H9 (cell line): ENCODE data around the gene QDPR. TPM values are rescaled to one million over a fixed set of nuclear protein-coding genes. Genes with fewer than 3 reads are reported as not detected.

Experiments used
- DNase-seq: peaks from one replicate; pipeline ENCODE4 v3.0.0-alpha.2; 2017
- H2AFZ ChIP-seq: one replicate; pipeline ENCODE4 v1.6.1; 2013; ENCODE audit warnings: mild to moderate bottlenecking, low read length, control low read depth, moderate library complexity
- H2AK5ac ChIP-seq: 2 replicates; pipeline ENCODE4 v1.6.1; 2013; ENCODE audit warnings: low read length, control low read depth, mixed read lengths; ENCODE audit not compliant: insufficient read length
- H2BK120ac ChIP-seq: one replicate; pipeline ENCODE4 v1.6.1; 2013; ENCODE audit warnings: low read depth, mild to moderate bottlenecking, low read length, control low read depth, inconsistent platforms; ENCODE audit not compliant: poor library complexity, severe bottlenecking
- H2BK12ac ChIP-seq: 2 replicates; pipeline ENCODE4 v1.6.1; 2013; ENCODE audit warnings: low read length, control low read depth, mixed read lengths, low read depth; ENCODE audit not compliant: insufficient read length
- H2BK15ac ChIP-seq: 2 replicates; pipeline ENCODE4 v1.6.1; 2013; ENCODE audit warnings: low read depth, low read length, control low read depth
- H2BK20ac ChIP-seq: one replicate; pipeline ENCODE4 v1.6.1; 2013; ENCODE audit warnings: low read depth, mild to moderate bottlenecking, low read length, control low read depth, inconsistent platforms; ENCODE audit not compliant: poor library complexity, severe bottlenecking
- H2BK5ac ChIP-seq: 2 replicates; pipeline ENCODE4 v1.6.1; 2013; ENCODE audit warnings: low read length, control low read depth, mixed read lengths; ENCODE audit not compliant: insufficient read length
- H3K14ac ChIP-seq: 2 replicates; pipeline ENCODE4 v1.6.1; 2013; ENCODE audit warnings: low read length, control low read depth; ENCODE audit not compliant: insufficient read depth
- H3K18ac ChIP-seq: 2 replicates; pipeline ENCODE4 v1.6.1; 2013; ENCODE audit warnings: low read depth, mild to moderate bottlenecking, mixed read lengths, low read length, control low read depth; ENCODE audit not compliant: insufficient read length
- H3K23ac ChIP-seq: 2 replicates; pipeline ENCODE4 v1.6.1; 2013; ENCODE audit warnings: low read length, control low read depth, mixed read lengths, low read depth; ENCODE audit not compliant: insufficient read length
- H3K23me2 ChIP-seq: 2 replicates; pipeline ENCODE4 v1.6.1; 2013; ENCODE audit warnings: low read depth, mild to moderate bottlenecking, mixed read lengths, low read length, control low read depth; ENCODE audit not compliant: insufficient read length, poor library complexity, severe bottlenecking
- H3K27ac ChIP-seq: 2 replicates; pipeline ENCODE4 v1.5.1; 2013; ENCODE audit warnings: low read length, control low read depth, mixed read lengths, low read depth; ENCODE audit not compliant: insufficient read length
- H3K27me3 ChIP-seq: 2 replicates; pipeline ENCODE4 v1.6.1; 2013; ENCODE audit warnings: low read length, control low read depth, inconsistent platforms; ENCODE audit not compliant: insufficient read depth
- H3K4ac ChIP-seq: 2 replicates; pipeline ENCODE4 v1.6.1; 2013; ENCODE audit warnings: low read depth, mild to moderate bottlenecking, control low read depth, inconsistent platforms, low read length, moderate library complexity
- H3K4me1 ChIP-seq: 2 replicates; pipeline ENCODE4 v1.6.1; 2013; ENCODE audit warnings: low read length, control low read depth, inconsistent platforms; ENCODE audit not compliant: insufficient read depth
- H3K4me2 ChIP-seq: 2 replicates; pipeline ENCODE4 v1.6.1; 2013; ENCODE audit warnings: low read length, control low read depth, mixed read lengths; ENCODE audit not compliant: insufficient read length, insufficient read depth
- H3K56ac ChIP-seq: 2 replicates; pipeline ENCODE4 v1.6.1; 2013; ENCODE audit warnings: low read depth, mild to moderate bottlenecking, mixed read lengths, low read length, control low read depth; ENCODE audit not compliant: insufficient read length
- H3K79me1 ChIP-seq: 2 replicates; pipeline ENCODE4 v1.6.1; 2013; ENCODE audit warnings: low read depth, mild to moderate bottlenecking, moderate library complexity, low read length, control low read depth, inconsistent platforms; ENCODE audit not compliant: insufficient read depth, poor library complexity, severe bottlenecking
- H3K79me2 ChIP-seq: 2 replicates; pipeline ENCODE4 v1.6.1; 2013; ENCODE audit warnings: low read length, control low read depth, inconsistent platforms; ENCODE audit not compliant: insufficient read depth
- H3K9ac ChIP-seq: 2 replicates; pipeline ENCODE4 v1.6.1; 2013; ENCODE audit warnings: low read length, control low read depth, mixed read lengths; ENCODE audit not compliant: insufficient read length; ENCODE audit errors: extremely low read depth
- H3K9me3 ChIP-seq: one replicate; pipeline ENCODE4 v1.6.1; 2013; ENCODE audit warnings: low read depth, low read length, inconsistent platforms; ENCODE audit not compliant: control insufficient read depth
- H3T11ph ChIP-seq: one replicate; pipeline ENCODE4 v1.6.1; 2013; ENCODE audit warnings: mild to moderate bottlenecking, low read length, control low read depth, inconsistent platforms
- H4K20me1 ChIP-seq: one replicate; pipeline ENCODE4 v1.6.1; 2013; ENCODE audit not compliant: control insufficient read depth, insufficient read length, insufficient read depth
- H4K5ac ChIP-seq: 2 replicates; pipeline ENCODE4 v1.6.1; 2013; ENCODE audit warnings: low read depth, mild to moderate bottlenecking, mixed read lengths, low read length, control low read depth; ENCODE audit not compliant: insufficient read length
- H4K8ac ChIP-seq: replicated peaks from 2 replicates; pipeline ENCODE4 v1.6.1; 2013; ENCODE audit warnings: low read length, control low read depth, mixed read lengths, low read depth; ENCODE audit not compliant: insufficient read length
- H4K91ac ChIP-seq: 2 replicates; pipeline ENCODE4 v1.6.1; 2013; ENCODE audit warnings: low read depth, mild to moderate bottlenecking, moderate library complexity, mixed read lengths, low read length, control low read depth; ENCODE audit not compliant: insufficient read length
- H3K27ac Mint-ChIP-seq, 3 experiments: 2 replicates in 2 of 3; 3 replicates in 1 of 3; pipeline ENCODE4 v1.8.0; 2020 to 2021; ENCODE audit warnings: mixed read lengths in 3 of 3, mild to moderate bottlenecking in 1 of 3, moderate library complexity in 1 of 3
- H3K27me3 Mint-ChIP-seq: 2 replicates; pipeline ENCODE4 v1.8.0; 2021; ENCODE audit warnings: low read depth, mild to moderate bottlenecking, moderate library complexity, mixed read lengths
- H3K36me3 Mint-ChIP-seq, 3 experiments: 2 replicates in 2 of 3; 3 replicates in 1 of 3; pipeline ENCODE4 v1.8.0; 2020 to 2021; ENCODE audit warnings: low read depth in 3 of 3, mixed read lengths in 3 of 3; ENCODE audit not compliant: insufficient read depth in 1 of 3
- H3K4me1 Mint-ChIP-seq, 2 experiments: 2 replicates each; pipeline ENCODE4 v1.8.0; 2020; ENCODE audit warnings: mixed read lengths in 2 of 2
- H3K4me3 Mint-ChIP-seq, 2 experiments: 2 replicates in 1 of 2; 3 replicates in 1 of 2; pipeline ENCODE4 v1.8.0; 2020 to 2021; ENCODE audit warnings: mild to moderate bottlenecking in 2 of 2, mixed read lengths in 2 of 2, moderate library complexity in 1 of 2
- H3K9me3 Mint-ChIP-seq, 2 experiments: 2 replicates in 1 of 2; 3 replicates in 1 of 2; pipeline ENCODE4 v1.8.0; 2020; ENCODE audit warnings: mild to moderate bottlenecking in 2 of 2, mixed read lengths in 2 of 2, moderate library complexity in 1 of 2
- WGBS: extraction: QIAGEN DNeasy Blood & Tissue Kit; methylation state at CpG from one replicate; pipeline ENCODE4 v1.1.7; 2013; ENCODE audit warnings: missing lambda C conversion rate, low lambda C conversion rate, mixed read lengths; ENCODE audit not compliant: insufficient read length; ENCODE audit errors: extremely low coverage; 5-methylcytosine and 5-hydroxymethylcytosine counted together
- total RNA-seq: library from RNA; stranded (reverse); gene quantifications from 2 replicates; pipeline ENCODE4 v1.2.1, GENCODE V29; 2021
- TF ChIP-seq, protein P1 (sequence below): fragments of 200-600 bp; sonication (generic); conservative IDR thresholded peaks from 3 replicates; pipeline ENCODE4 v1.8.0; 2021; ENCODE audit warnings: antibody characterized with exemption, mild to moderate bottlenecking

Gene QDPR
- total RNA-seq, 1 experiment from 2014 or later = 23.5 TPM

- TF ChIP-seq, protein P1, sequence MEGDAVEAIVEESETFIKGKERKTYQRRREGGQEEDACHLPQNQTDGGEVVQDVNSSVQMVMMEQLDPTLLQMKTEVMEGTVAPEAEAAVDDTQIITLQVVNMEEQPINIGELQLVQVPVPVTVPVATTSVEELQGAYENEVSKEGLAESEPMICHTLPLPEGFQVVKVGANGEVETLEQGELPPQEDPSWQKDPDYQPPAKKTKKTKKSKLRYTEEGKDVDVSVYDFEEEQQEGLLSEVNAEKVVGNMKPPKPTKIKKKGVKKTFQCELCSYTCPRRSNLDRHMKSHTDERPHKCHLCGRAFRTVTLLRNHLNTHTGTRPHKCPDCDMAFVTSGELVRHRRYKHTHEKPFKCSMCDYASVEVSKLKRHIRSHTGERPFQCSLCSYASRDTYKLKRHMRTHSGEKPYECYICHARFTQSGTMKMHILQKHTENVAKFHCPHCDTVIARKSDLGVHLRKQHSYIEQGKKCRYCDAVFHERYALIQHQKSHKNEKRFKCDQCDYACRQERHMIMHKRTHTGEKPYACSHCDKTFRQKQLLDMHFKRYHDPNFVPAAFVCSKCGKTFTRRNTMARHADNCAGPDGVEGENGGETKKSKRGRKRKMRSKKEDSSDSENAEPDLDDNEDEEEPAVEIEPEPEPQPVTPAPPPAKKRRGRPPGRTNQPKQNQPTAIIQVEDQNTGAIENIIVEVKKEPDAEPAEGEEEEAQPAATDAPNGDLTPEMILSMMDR = no peak
- Histone ChIP-seq H3K23ac (no peak overlapping the region), H3K79me1 (no peaks in the 10 kb centered on the region), H2AFZ (no peak overlapping the region), H2BK5ac (no peak overlapping the region), H4K20me1 (peaks cover 3% of the 10 kb centered on the region), H3K4ac (no peak overlapping the region), H4K5ac (no peak overlapping the region), H2AK5ac (no peak overlapping the region), H3K9me3 (no peaks in the 10 kb centered on the region), H3K79me2 (no peaks in the 10 kb centered on the region), H3K14ac (no peak overlapping the region), H3K27me3 (no peaks in the 10 kb centered on the region), H2BK12ac (no peak overlapping the region), H2BK20ac (no peak overlapping the region), H3K9ac (no peak overlapping the region), H2BK120ac (no peak overlapping the region), H3K18ac (no peak overlapping the region), H3K27ac (no peak overlapping the region), H4K8ac (no peak overlapping the region), H3K23me2 (peaks cover 3% of the 10 kb centered on the region), H3T11ph (no peak overlapping the region), H3K4me2 (no peak overlapping the region), H3K4me1 (no peaks in the 10 kb centered on the region), H3K56ac (no peak overlapping the region), H4K91ac (no peak overlapping the region), H2BK15ac (no peak overlapping the region)
- DNase-seq = no peak
- H3K4me3 Mint-ChIP-seq = no peak overlapping the region
- peaks cover 11 to 16% of the 10 kb centered on the region in 2 experiments for H3K4me1 Mint-ChIP-seq
- H3K9me3 Mint-ChIP-seq = no peaks in the 10 kb centered on the region
- H3K36me3 Mint-ChIP-seq = peaks cover 8 to 36% (median 23%) of the 10 kb centered on the region in 3 experiments; a peak in 6 of 7 replicates
- WGBS = no CpG with 5 or more reads among the region's 3 CpGs
- no peak overlapping the region for H3K27ac Mint-ChIP-seq
- no peaks in the 10 kb centered on the region for H3K27me3 Mint-ChIP-seq
Observed at GRCh38 chr4:17491196-17491595, 20.7 kb downstream of the QDPR start.
